ENCODE measurements around the gene RASAL2.

RASAL2 gene

DNA sequence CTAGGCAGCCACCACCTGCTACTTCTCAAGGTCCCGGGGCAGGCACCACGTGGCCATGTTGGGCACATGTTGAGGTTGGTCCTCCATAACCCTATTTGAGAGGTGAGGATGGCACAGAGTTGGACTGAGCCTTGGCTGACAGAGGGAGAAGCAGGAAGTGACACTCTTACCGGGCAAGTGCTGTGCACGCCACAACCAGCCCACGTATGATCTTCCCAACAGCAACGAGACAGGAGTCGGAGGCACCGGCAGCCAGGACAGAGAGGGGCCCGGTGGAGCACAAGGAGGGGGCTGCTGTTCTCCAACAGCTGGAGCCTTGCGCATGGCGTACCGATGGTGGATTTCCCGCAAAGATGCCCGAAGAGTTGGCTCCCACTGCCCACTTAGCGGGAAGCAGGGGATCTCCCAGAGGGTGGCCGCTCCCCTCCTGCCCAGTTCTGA lies 399.4 kb downstream of the RASAL2 start:
- H3K4me1 ChIP-seq (ENCODE audit: control insufficient read depth, insufficient read depth, low read length) = no peaks in the 10 kb centered on the region
- no peaks in the 10 kb centered on the region for H3K27me3 ChIP-seq (ENCODE audit: control insufficient read depth, insufficient read depth, low read length)
- no peaks in the 10 kb centered on the region for H3K36me3 ChIP-seq (ENCODE audit: control insufficient read depth, insufficient read depth, low read length)
- no peak overlapping the region for H3K27ac ChIP-seq (ENCODE audit: low read depth, low read length)
- H3K4me3 ChIP-seq (ENCODE audit: low read length) = no peak overlapping the region
- H3K9ac ChIP-seq (ENCODE audit: low read length) = no peak overlapping the region

DNA sequence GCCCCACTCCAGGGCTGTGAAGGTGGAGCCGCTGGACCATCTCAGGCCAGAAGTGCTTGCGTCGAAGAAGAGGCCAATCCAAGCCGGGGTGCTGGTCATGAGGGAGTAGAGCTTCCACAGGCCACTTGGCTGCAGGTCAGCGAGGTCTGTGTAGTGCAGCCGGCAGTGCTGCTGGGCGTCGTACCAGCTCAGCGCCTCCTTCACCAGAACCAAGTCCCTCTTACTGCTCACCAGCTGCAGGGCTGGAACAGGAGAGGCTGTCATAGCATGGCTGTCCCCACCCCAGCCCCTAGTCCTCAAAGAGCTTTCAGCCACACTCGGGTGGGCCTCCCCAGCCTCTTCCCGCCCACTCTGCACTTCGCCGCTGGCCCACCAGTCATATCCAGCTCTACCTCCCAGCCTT lies 400.7 kb downstream of the RASAL2 start:
- H3K9ac ChIP-seq (ENCODE audit: low read length) = no peak overlapping the region
- H3K4me3 ChIP-seq (ENCODE audit: low read length) = no peak overlapping the region
- no peaks in the 10 kb centered on the region for H3K4me1 ChIP-seq (ENCODE audit: control insufficient read depth, insufficient read depth, low read length)
- H3K27me3 ChIP-seq (ENCODE audit: control insufficient read depth, insufficient read depth, low read length) = no peaks in the 10 kb centered on the region
- H3K27ac ChIP-seq (ENCODE audit: low read depth, low read length) = no peak overlapping the region
- H3K36me3 ChIP-seq (ENCODE audit: control insufficient read depth, insufficient read depth, low read length) = no peaks in the 10 kb centered on the region

DNA sequence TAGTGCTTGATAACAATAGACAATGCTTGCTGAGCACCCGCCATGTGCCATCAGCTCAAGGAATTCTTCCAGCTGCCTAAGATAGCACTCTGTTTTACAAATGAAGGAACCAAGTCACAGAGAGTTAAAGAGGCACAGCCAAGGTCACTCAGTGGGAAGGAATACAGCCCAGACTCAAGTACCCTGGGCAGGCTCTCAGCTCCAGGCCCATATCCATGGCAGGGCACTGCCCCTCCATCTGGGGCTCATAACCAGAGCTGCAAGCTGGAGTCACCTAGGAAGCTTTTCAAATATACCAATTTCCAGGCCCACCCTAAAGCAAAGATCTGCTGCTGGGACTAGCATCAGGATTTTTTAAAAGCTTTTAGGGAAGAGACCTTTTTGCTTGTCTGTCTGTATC lies 401.3 kb downstream of the RASAL2 start:
- no peak overlapping the region for H3K4me3 ChIP-seq (ENCODE audit: low read length)
- H3K9ac ChIP-seq (ENCODE audit: low read length) = no peak overlapping the region
- H3K27me3 ChIP-seq (ENCODE audit: control insufficient read depth, insufficient read depth, low read length) = no peaks in the 10 kb centered on the region
- H3K27ac ChIP-seq (ENCODE audit: low read depth, low read length) = no peak overlapping the region
- H3K4me1 ChIP-seq (ENCODE audit: control insufficient read depth, insufficient read depth, low read length) = no peaks in the 10 kb centered on the region
- H3K36me3 ChIP-seq (ENCODE audit: control insufficient read depth, insufficient read depth, low read length) = no peaks in the 10 kb centered on the region

DNA sequence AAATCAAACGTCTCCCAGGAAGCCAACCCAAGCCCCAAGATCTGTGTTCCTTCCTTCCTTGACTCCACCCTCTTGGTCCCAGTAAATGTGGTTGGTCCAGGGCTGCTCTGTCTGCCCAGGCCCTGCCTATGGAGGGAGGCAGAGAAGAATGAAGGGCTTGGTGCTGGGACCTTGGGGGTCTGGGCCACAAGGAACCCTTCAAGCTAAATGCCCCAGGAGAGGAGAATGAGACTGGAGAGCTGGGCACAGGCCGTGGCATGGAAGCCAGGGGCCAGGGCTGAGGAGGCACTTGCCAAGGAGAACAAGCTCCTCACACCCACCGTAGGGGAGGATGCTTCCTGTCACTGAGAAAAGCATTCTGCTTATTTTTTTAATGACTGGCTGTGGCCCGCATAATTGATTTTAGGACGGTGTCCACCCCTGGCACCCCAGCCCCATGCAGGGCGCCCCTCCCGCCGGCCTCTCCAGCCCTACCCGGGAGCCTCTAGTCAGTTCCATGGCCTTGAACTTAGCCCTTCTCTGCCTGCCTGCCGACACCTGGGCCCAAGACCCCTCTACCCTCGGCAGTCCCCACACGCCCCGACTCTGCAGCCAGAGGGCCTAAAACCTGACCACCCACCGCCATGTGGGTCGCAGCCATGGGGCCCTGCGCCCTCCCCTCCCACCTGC lies 402.0 kb downstream of the RASAL2 start:
- Histone ChIP-seq H3K9ac (ENCODE audit: low read length) (no peak overlapping the region), H3K4me1 (ENCODE audit: control insufficient read depth, insufficient read depth, low read length) (no peaks in the 10 kb centered on the region), H3K4me3 (ENCODE audit: low read length) (no peak overlapping the region), H3K27ac (ENCODE audit: low read depth, low read length) (no peak overlapping the region), H3K27me3 (ENCODE audit: control insufficient read depth, insufficient read depth, low read length) (no peaks in the 10 kb centered on the region), H3K36me3 (ENCODE audit: control insufficient read depth, insufficient read depth, low read length) (no peaks in the 10 kb centered on the region)

DNA sequence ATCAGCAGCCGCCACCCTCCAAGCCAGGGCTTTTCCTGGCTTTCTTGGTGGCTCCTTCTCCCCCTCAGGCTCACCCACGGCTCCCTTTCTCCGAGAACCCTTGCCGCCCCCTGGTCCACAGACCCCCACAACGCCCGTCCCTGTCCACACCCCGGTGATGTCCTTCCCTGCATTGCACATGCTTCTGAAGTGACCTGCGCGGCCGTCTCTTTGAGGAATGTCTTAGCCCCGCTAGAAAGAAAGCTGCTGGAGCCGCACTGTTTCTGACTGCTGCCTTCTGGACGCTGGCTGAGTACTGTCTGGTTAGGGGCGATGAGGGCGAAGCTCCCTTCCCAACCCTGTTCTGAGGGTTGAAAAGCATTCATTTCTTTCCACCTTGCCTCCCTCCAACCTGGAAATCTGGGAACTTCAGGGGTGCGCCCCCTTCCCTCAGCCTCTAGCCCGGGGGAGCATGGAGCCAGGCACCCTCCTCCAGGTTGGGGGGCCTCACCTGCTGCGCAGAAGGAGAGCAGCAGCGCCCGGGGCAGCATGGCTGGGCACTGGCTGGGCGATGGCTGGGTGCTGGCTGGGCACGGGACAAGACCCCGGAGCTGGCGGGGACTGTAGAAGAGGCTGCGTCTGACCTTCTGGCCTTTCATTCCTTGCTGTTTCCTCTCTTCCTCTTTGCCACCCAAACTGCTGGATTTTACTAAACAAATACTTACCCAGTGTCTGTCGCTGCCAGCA lies 402.7 kb downstream of the RASAL2 start, which contains the start of gene CLEC20A:
Gene CLEC20A, minus strand, starts transcription at position 555 of the 726 bp plus-strand sequence. Its CDS starts 25 bp downstream, at position 530.
- Histone ChIP-seq H3K4me3 (ENCODE audit: low read length) (no peak within 1 kb of the TSS), H3K27me3 (ENCODE audit: control insufficient read depth, insufficient read depth, low read length) (no peaks in the 10 kb centered on the region), H3K36me3 (ENCODE audit: control insufficient read depth, insufficient read depth, low read length) (no peaks in the 10 kb centered on the region), H3K9ac (ENCODE audit: low read length) (no peak within 1 kb of the TSS), H3K4me1 (ENCODE audit: control insufficient read depth, insufficient read depth, low read length) (no peaks in the 10 kb centered on the region), H3K27ac (ENCODE audit: low read depth, low read length) (no peak within 1 kb of the TSS)

DNA sequence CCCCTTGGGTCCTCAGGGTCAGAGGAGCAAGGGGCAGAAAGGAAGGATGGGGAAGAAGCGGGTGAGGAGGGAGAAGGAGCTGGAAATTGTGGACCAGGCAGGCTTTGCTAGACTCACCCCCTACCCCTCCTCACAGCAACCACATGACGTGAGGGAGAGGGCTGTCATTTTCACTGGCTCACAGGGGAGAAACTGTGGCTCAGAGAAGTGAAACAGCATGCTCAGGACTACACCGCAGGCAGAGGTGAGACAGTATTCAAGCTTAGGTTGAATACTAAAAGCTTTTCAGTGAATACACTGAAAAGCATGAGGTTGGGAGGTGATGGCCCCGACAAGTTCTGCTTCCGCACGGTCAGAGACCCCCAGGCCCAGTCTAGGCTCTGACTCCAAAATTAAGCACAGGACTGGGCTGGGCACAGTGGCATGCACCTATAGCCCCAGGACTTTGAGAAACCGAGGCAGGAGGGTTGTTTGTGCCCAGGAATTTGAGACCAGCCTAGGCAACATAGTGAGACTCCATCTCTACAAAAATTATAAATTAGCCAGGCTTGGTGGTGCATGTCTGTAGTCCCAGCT lies 404.1 kb downstream of the RASAL2 start:
- Histone ChIP-seq H3K36me3 (ENCODE audit: control insufficient read depth, insufficient read depth, low read length) (no peaks in the 10 kb centered on the region), H3K27me3 (ENCODE audit: control insufficient read depth, insufficient read depth, low read length) (no peaks in the 10 kb centered on the region), H3K9ac (ENCODE audit: low read length) (no peak overlapping the region), H3K4me1 (ENCODE audit: control insufficient read depth, insufficient read depth, low read length) (no peaks in the 10 kb centered on the region), H3K4me3 (ENCODE audit: low read length) (no peak overlapping the region), H3K27ac (ENCODE audit: low read depth, low read length) (no peak overlapping the region)

DNA sequence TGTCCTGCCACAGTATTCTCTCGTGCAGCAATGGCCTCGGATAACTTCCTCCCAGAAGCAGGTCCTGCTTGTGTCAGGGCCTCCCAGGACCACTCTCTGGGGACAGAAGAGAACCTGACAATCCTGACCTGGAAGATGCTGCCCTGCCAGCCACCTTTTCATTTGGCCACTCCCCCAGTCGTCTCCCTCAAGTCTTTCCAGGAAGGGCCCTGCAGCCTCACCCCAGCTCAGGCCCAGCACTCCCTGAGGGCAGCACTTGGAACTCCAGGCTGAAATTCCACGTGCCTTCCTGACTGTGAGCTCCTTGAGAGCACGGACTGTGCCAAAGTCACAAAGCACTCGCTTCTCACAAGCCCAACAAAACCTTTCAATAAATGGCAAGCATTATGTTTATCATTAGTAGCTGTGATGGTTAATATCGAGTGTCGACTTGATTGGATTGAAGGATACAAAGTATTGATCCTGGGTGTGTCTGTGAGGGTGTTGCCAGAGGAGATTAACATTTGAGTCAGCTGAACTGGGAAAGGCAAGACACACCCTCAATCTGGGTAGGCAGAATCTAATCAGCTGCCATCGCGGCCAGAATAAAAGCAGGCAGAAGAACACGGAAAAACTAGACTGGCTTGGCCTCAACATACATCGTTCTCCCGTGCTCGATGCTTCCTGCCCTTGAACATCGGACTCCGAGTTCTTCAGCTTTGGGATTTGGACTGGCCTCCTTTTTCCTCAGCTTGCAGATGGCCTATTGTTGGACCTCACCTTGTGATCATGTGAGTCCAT lies 405.2 kb downstream of the RASAL2 start:
- no peak overlapping the region for H3K4me3 ChIP-seq (ENCODE audit: low read length)
- no peaks in the 10 kb centered on the region for H3K36me3 ChIP-seq (ENCODE audit: control insufficient read depth, insufficient read depth, low read length)
- no peaks in the 10 kb centered on the region for H3K4me1 ChIP-seq (ENCODE audit: control insufficient read depth, insufficient read depth, low read length)
- no peaks in the 10 kb centered on the region for H3K27me3 ChIP-seq (ENCODE audit: control insufficient read depth, insufficient read depth, low read length)
- no peak overlapping the region for H3K9ac ChIP-seq (ENCODE audit: low read length)
- no peak overlapping the region for H3K27ac ChIP-seq (ENCODE audit: low read depth, low read length)

DNA sequence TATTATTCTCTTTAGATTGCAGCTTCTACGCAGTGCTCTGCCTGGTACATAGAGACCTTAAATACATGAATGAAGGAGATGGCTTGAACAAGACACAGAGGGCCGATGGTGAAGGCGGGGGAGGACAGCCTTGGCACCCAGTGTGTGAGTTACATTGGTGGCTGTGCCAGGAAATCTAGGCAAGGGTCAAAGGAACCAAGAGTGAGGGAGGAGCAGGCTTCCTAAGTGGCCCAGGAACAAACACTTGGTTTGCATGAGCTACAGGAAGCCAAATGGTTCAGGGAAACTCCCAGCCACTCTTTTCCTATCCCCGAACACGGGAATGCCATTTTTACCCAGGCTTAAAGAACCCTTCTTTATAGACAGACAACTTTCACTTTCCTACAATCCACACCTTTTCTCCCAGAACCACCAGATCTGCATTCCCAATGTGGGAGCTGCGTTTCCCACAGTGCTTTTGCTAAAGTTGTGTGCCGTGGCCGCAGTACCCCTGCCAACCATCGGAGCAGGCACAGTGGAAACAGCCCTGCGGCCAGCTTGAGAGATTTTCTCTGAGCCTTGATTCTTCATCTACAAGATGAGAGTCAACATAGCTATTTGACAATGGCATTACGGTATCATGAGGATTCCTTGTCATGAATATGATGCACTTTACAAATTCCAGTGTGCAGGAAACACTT lies 406.3 kb downstream of the RASAL2 start:
- H3K27me3 ChIP-seq (ENCODE audit: control insufficient read depth, insufficient read depth, low read length) = no peaks in the 10 kb centered on the region
- H3K4me3 ChIP-seq (ENCODE audit: low read length) = no peak overlapping the region
- no peaks in the 10 kb centered on the region for H3K4me1 ChIP-seq (ENCODE audit: control insufficient read depth, insufficient read depth, low read length)

DNA sequence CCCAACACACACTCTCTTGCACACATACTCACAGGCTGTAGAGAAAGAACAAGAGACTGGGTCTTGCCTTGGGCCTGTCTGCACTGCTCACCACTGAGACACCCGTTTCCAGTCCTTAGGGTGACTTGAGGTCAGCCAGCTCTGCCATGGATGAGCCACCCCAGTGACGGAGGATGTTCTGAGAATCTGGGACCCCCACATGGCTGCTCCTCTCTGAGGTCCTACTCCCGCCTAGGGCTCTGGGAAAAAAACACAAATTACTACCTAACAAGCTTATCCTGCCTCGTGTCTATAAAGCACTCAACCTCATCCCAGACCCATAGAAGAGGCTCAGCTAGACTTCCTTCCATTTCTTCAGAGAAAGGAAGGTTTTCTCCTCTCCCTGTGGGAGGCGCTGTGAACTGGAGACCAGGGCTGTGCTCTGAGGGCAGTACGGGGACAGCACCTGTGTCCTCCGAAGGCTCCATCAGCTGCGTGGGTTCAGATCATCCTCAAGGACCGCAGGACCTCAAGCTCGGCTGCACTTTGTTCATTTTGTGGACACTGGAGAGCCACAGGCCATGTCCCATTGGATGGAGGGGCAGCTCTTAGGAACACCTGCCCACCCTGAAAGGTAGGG lies 407.1 kb downstream of the RASAL2 start:
- Histone ChIP-seq H3K27me3 (ENCODE audit: control insufficient read depth, insufficient read depth, low read length) (no peaks in the 10 kb centered on the region), H3K36me3 (ENCODE audit: control insufficient read depth, insufficient read depth, low read length) (no peaks in the 10 kb centered on the region), H3K27ac (ENCODE audit: low read depth, low read length) (no peak overlapping the region)

More for the DNA sequence above, 406.3 kb downstream of the RASAL2 start:
- H3K9ac ChIP-seq (ENCODE audit: low read length) = no peak overlapping the region
- no peaks in the 10 kb centered on the region for H3K36me3 ChIP-seq (ENCODE audit: control insufficient read depth, insufficient read depth, low read length)
- H3K27ac ChIP-seq (ENCODE audit: low read depth, low read length) = no peak overlapping the region

DNA sequence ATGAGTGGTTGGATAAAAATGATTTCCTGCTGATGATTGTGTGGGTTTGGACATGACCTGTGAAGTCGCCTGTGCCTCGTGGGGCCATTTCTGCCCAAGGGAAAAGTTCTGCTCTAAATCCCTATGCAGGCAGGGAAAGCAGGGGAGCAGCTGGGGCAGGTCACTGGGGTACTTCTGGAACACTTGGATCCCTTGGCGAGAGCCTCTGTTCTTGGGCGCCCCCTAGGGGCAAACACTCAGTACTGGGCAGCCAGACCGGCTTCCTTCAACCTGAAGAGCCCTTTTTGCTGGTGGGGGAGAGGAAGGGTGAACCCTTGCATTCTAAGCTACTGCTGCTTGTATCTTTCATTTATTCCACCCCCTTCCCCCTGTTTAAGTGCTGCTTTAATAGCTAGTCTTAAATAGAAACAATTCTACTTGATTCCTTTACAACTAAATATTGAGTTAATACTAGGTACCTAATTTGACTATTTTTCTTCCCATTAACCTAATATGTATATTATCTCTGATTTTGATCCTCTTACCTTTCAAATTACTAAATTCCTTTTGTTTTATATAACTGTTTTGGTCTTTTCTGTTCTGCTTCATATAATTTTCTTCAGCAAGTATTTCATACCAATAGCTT lies 407.9 kb downstream of the RASAL2 start:
- Histone ChIP-seq H3K36me3 (ENCODE audit: control insufficient read depth, insufficient read depth, low read length) (no peaks in the 10 kb centered on the region), H3K27me3 (ENCODE audit: control insufficient read depth, insufficient read depth, low read length) (no peaks in the 10 kb centered on the region), H3K4me3 (ENCODE audit: low read length) (no peak overlapping the region), H3K4me1 (ENCODE audit: control insufficient read depth, insufficient read depth, low read length) (no peaks in the 10 kb centered on the region), H3K9ac (ENCODE audit: low read length) (no peak overlapping the region), H3K27ac (ENCODE audit: low read depth, low read length) (no peak overlapping the region)

More for the DNA sequence above, 407.1 kb downstream of the RASAL2 start:
- Histone ChIP-seq H3K4me1 (ENCODE audit: control insufficient read depth, insufficient read depth, low read length) (no peaks in the 10 kb centered on the region), H3K9ac (ENCODE audit: low read length) (no peak overlapping the region), H3K4me3 (ENCODE audit: low read length) (no peak overlapping the region)

DNA sequence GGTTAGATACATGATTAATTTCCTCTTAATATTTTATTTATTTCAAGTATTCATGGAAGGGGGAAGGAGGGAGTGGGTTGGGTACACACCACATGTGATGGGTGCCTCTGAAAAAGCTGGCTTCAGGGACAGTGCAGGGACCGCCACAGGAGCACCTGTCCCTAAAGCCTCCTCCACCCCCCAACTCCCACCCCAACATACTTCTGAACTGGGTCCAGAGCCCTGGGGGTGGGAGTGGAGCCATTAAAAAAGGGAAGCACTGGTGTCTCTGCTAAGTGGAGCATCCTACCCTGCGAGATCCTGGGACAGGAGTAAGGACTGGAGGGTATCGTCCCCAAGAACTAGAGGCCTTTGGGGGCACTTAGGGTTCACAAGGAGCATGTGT lies 408.4 kb downstream of the RASAL2 start:
- Histone ChIP-seq H3K4me1 (ENCODE audit: control insufficient read depth, insufficient read depth, low read length) (no peaks in the 10 kb centered on the region), H3K36me3 (ENCODE audit: control insufficient read depth, insufficient read depth, low read length) (no peaks in the 10 kb centered on the region), H3K9ac (ENCODE audit: low read length) (no peak overlapping the region), H3K27ac (ENCODE audit: low read depth, low read length) (no peak overlapping the region), H3K4me3 (ENCODE audit: low read length) (no peak overlapping the region), H3K27me3 (ENCODE audit: control insufficient read depth, insufficient read depth, low read length) (no peaks in the 10 kb centered on the region)
